ENCODE results near the gene PCP2.
"Not testable (repeated sequence)": the region's sequence is repeated elsewhere in the genome, so short reads cannot be mapped to it uniquely, and the experiment has no call there.

The PCP2 gene

DNA sequence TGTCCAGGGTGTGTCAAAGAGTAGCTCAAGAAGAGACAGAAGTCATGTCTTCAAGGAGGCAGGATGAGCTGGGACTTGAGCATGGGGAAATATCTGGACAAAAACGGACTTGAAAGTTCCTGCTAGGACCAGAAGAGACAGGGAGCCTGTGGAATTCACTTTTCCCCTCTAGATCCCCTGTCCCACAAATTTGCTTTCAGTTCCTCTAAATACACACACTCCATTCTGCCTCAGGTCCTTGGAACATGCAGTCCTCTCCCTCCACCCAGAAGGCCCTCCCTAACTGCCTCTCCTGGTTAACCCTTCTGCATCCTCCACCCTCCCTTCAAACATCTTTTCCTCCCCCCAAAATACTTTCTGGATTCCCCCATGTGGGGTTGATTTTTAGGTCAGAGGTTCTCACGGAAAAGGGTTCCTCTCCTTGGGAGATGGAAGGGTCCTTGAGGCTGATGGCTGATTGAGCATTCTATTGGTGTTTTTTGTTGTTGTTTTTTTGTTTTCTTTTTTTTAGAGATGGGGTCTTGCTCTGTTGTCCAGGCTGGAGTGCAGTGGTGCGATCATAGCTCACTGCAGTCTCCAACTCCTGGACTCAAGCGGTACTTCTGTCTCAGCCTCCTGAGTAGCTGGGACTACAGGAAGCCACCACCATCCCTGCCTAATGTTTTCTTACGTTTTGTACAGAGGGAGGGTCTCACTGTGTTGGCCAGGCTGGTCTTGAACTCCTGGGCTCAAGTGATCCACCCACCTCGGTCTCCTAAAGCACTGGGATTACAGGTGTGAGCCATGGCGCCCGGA lies 28.4 kb upstream of the PCP2 start:
- no peak for FAIRE-seq

DNA sequence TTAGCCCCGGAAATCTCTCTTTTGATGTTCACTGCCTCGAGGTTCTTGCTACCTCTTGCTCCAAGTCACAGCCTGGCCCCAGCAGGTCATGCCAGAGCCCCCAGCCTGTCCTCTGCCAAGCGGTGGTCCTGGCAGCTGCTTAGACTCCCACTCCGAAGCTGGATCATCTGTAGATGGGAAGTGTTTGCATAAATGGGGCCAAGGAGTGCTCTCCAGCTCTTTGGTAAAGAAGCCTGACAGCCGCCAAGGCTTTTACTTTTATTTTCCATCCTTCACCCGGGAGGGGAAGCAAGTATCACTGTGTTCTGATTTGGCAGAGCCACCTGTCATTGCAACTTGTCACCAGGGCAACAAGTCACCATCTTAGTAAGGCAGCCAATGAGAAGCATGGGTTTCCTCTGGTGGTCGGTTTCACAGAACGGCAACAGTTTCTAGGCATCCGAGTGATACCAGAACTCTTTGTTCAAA lies 24.7 kb upstream of the PCP2 start:
- FAIRE-seq, result no peak

DNA sequence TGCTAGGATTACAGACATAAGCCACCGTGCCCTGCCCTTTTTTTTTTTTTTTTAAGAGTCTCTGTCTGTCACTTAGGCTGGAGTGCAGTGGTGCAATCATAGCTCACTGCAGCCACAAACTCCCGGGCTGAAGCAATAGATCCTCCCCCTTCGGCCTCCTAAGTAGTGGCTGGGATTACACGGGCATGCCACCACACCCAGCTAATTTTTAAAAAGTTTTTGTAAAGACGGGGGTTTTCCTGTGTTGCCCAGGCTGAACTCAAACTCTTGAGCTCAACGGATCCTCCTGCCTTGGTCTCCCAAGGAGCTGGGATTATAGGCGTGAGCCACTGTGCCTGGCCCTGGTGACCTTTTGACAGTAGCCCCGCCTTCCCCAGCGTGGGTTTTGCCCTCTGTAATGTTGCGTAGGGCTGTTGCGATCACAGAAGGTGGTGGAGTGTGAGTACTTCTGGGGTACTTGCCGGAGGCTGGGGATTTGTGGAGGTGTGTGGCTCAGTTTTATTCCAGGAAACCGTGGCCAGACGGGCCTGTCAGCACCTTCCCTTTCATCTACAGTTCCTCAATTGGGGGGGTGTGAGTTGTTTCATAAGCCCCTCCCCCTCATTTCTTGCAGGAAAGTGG lies 23.7 kb upstream of the PCP2 start:
- FAIRE-seq, result no peak

DNA sequence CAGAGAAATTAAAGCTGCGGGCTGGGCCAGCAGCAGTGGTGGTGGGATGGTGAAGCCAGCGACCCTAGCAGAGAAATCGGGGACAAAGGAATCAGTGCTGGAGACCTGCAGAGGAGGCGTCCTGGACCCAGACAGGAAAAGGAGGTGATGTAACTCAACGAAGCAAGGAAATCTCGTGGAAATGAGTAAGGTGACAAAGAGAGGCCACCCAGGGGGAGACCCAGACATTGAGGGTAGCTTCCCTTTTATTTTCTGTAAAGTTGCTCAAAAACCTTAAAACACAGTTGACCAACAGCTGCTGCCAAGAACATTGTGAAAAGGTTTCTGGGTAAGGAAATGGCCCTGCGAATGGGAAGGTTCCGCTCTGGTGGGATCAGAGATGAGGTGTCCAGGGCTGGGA lies 22.1 kb upstream of the PCP2 start:
- FAIRE-seq, result no peak

DNA sequence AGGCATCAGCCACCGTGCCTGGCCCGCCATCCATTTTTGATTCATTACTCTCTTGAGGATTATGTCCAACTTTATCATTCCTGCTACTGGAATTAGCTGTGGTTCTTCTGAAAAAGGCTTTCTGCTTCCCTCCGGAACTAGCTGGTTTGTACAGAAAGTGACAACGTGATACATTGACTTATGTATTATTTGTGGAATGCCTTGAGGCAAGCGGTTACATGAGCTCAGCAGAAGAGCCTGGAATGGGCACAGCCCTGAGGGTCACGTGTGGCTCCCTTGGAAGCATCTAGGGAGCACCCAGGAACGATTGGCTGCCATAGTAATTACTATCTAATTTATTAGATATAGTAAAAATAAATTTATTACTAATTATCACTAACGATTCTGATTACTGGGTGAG lies 20.9 kb upstream of the PCP2 start:
- FAIRE-seq, result no peak

DNA sequence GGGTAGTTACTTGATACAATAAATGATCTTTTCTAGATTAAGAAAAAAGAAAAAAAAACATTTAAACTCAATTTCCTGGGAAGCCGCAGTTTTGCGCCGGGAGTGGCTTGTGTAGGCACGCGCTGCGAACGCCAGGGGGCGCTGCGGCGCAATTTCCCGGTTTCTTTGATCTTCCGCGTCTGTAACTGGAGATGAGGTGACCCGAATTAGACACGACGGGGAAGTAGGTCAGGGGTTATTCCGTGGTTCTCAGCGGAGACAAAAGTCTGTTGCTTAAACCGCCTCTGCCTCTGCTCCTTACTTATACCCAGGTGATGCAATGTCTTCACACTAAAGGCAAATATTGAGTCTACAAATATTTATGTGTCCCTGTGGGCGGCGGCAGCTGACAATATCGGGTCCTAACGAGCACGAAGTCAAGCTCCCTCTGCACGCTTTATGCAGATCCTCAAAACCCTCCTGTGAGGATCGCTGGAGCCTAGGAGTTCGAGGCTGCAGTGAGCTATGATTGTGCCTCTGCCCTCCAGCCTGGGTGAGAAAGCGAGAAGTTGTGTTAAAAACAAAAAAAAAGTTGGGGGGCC lies 18.6 kb upstream of the PCP2 start:
- FAIRE-seq, result no peak

DNA sequence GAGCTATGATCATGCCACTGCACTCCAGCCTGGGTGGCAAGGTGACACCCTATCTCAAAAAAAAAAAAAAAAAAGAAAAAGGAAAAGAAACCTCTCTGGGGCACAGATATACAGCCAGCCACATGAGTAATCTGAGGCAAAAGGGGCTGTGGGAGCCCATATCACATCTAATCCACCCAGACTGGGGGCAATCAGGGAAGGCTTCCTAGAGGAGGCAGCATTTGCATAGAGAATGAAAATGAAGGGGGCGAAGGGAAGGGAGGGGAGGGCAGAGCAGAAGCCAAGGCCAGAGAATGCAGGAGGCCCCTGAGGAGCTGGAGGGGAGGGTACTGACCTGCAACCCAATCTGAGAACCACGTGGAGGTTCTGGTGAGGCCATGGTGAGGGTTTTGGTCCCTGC lies 16.6 kb upstream of the PCP2 start:
- FAIRE-seq, result no peak

DNA sequence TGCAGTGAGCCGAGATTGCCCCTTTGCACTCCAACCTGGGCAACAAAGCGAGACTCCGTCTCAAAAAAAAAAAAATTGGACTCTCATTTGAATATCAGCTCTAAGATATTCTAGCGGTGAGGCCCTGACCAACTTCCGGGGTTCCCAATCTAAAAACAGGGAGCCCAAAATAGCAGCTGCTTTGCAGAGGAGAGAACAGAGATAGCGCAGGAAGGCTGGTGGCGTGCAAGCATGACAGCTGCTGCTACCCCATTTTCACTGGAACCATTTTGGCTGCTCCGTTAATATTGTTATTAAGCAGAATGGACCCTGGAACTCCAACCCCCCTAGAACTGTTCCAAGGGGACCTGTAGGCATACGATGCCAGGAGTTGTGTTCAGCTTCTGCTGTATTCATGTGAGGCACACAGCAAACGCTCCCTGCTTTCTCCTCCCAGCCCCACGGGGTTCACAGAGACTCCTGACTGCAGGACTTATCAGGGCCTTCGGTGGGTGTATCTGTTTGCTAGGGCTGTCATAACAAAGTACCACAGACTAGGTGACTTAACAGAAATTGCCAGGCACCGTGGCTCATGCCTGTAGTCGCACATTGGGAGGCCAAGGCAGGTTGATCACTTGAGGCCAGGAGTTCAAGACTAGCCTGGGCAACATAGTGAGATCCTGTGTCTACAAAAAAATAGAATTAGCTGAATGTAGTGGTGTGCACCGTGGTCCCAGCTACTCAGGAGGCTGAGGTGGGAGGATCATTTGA lies 14.9 kb upstream of the PCP2 start:
- no peak for FAIRE-seq

DNA sequence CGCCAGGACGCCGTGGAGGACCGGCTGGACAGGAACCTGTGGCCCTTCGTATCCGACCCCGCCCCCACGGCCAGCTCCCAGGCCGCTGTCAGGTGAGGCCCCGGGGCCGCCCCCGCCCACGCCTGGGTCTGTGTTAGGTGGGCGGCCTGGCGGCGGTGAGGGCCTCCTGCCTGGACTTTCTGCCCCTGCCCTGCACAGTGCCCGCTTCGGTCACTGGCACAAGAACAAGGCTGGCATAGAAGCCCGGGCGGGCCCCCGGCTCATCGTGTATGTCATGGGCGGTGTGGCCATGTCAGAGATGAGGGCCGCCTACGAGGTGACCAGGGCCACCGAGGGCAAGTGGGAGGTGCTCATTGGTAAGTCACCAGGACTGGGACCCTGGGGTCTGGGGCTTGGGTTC lies 13.6 kb upstream of the PCP2 start:
- FAIRE-seq, result no peak

DNA sequence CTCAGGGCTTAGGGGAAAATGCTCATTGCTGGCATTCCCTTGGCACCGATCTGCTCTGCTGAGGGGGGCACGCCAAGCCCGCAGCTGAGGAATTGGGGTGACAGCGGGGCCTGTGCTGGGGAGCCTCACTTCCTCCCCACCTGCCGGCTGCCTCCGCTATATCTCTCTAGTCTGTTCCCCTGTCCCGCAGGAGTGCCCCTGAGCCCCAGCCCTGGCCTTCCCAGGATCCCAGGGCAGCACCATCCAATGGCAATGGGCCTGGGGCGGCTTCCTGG lies 12.8 kb upstream of the PCP2 start:
- FAIRE-seq, result no peak

DNA sequence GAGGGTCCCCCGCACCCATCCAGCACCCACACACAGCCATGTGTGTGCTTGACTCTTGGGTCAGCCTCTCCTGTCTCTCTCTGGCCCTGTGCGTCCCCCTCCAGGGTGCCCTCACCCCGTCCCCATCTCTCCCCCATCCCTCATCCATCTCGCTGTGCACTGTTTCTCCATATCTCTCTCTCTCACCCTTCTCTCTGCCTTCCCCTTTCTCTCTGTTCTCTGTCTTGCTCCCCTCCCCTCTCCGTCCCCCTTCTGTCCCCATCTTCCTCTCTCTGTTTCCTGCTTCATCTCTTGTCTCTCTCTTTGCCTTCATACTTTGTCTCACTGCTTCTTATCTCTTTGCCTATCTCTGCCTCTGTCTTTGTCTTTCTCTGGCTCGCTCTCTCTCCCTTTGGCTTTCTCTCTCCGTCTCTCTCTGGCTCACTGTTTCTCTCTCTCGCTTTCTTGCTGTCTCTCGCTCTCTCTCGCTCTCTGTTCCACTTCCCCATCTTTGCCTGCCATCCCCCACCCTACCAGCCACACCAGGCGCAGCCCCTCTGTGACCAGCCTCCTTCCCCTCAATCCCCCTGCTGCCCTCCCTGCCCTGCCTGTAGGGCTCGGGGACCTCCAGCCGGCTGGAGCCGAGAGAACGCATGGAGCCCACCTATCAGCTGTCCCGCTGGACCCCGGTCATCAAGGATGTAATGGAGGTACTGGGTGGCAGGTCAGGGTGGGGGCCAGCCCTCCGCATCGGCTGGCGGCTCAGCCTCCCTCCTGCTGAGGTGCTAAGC lies 12.3 kb upstream of the PCP2 start:
- FAIRE-seq, result no peak

DNA sequence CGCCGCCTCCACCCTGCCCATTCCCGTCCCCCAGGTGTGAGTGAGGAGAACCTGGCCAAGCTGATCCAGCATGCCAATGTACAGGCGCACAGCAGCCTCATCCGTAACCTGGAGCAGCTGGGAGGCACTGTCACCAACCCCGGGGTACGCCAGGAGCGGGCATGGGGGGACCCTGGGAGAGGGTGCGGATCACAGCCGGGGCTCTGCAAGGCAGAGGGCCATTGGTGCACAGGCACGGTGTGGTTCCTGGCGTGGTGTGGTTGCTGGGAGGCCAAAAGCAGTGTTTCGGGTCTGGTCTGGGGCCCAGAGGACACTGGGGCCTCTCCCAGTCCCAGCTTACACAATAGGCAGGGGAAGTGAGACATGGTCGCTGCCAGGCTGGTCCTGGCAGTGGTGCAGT lies 11.6 kb upstream of the PCP2 start:
- no peak for FAIRE-seq

DNA sequence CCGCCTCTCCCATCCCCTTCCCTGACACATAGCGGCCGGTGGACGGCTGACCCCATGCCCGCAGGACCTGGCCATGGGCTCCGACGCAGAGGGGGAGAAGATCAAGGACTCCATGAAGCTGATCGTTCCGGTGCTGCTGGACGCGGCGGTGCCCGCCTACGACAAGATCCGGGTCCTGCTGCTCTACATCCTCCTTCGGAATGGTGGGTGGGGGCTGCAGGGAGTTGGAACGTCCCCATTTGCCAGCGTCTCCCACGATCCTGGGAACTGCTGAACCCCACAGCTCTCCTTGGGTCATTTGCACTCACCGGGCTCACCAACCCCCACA lies 11.0 kb upstream of the PCP2 start:
- FAIRE-seq, result no peak

DNA sequence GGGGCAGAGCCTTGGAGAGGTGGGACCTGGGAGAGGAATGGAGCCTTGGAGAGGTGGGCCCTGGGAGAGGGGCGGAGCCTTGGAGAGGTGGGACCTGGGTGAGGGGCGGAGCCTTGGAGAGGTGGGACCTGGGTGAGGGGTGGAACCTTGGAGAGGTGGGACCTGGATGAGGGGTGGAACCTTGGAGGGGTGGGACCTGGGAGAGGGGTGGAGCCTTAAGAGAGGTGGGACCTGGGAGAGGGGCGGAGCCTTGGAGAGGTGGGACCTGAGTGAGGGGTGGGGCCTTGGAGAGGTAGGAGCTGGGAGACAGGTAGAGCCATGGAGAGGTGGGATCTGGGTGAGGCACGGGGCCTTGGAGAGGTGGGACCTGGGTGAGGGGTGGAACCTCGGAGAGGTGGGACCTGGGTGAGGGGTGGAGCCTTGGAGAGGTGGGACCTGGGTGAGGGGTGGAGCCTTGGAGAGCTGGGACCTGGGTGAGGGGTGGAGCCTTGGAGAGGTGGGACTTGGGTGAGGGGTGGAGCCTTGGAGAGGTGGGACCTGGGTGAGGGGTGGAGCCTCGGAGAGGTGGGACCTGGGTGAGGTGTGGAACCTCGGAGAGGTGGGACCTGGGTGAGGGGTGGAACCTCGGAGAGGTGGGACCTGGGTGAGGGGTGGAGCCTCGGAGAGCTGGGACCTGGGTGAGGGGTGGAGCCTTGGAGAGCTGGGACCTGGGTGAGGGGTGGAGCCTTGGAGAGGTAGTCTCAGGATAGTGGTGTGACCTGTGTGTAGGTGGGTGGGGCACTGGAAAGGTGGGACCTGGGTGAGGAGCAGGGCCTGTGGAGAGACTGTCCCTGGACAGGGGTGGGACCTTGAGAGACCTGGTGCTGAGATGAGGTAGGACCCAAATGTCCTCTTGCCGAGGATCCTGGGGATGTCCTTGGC lies 10.4 kb upstream of the PCP2 start:
- not testable (repeated sequence) for FAIRE-seq

DNA sequence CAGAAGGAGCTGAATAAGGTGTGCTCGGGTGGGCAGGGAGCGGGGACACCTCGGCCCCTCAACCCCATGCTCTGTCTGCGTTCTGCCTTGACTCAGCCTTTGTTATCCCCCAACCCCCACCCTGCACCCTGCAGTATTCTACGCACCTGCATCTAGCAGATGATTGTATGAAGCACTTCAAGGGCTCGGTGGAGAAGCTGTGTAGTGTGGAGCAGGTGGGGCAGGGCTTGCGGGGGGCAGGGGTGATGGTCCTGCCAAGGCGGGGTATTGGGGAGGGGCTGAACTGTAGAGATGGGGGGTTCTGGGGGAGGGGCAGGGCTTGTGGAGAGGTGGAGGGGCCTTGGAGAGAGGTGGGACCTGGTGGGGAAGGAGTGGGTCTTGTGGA lies 9.5 kb upstream of the PCP2 start:
- FAIRE-seq, result no peak

DNA sequence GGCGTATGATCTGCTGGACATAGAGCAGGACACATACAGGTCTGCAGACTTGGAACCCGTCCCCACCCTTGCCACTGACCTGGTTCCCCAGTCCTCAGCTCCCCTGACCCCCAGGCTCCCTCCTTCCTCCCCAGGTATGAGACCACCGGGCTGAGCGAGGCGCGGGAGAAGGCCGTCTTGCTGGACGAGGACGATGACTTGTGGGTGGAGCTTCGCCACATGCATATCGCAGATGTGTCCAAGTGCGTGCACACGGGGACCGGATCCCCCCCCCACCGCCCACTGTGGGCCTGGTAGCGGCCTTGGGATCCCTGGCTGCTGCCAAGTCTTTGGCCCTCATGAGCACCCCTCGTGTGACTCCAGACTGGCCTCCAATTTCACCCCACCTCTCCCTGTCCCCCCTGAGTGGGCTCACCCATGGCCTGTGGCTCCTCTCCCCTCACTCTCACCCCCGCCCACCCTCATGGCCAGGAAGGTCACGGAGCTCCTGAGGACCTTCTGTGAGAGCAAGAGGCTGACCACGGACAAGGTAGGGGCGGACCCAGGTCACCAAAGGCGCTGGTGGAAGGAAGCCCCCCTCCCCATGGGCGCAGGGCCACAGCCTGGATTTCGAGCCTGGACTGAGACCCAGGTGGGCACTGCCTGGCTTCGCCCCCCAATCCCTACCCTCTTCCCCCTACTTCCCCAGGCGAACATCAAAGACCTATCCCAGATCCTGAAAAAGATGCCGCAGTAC lies 8.9 kb upstream of the PCP2 start:
- FAIRE-seq, result no peak

DNA sequence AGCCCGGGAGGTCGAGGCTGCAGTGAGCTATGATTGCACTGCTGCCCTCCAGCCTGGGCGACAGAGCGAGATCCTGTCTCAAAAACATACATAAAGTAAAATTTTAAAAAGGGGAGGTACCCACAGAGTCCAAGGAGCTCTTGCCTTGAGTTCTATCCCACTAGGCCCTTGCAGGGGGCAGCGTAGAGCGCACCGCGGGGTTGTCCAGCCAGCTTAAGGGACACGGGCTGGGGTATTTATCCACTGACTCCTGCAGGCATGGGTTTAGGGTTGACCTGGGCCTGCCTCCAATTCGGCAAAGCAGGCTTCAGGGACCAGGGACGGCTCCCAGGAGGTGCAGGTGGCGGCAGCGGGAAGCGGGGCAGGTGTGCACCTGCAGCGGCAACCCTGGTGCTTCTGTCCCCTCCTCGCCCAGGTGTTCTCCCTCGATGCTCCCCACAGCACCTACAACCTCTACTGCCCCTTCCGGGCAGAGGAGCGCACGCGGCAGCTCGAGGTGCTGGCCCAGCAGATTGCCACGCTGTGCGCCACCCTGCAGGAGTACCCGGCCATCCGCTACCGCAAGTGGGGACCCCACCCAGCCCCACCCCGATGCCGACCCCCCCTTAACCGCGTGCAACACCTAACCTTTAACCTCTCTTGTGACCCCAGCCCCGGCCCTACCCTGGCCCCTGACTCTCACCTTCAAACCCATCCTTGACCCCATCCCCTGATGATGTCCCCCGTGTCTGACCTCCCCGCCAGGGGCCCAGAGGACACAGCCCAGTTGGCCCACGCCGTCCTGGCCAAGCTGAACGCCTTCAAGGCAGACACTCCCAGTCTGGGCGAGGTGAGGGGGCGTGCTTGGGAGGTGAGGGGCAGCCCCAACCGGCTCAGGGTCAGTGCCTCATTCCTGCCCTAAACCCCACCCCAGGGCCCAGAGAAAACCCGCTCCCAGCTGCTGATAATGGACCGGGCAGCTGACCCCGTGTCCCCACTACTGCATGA lies 8.1 kb upstream of the PCP2 start:
- FAIRE-seq, result no peak

DNA sequence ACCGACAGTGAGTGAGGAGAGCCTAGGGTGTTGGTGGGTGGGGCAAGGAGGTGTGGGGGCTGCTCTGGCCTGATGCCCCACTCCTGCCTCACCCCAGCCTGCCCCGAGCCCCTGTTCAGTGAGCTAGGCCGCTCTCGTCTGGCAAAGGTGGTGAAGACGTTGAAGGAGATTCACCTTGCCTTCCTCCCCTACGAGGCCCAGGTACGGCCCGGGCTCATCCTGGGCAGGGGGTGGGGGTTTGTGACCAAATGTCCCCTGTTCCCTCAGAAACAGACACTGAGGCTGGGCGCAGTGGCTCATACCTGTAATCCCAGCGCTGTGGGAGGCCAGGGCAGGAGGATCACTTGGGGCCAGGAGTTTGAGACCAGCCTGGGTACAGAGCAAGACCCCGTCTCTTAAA lies 7.3 kb upstream of the PCP2 start:
- no peak for FAIRE-seq

DNA sequence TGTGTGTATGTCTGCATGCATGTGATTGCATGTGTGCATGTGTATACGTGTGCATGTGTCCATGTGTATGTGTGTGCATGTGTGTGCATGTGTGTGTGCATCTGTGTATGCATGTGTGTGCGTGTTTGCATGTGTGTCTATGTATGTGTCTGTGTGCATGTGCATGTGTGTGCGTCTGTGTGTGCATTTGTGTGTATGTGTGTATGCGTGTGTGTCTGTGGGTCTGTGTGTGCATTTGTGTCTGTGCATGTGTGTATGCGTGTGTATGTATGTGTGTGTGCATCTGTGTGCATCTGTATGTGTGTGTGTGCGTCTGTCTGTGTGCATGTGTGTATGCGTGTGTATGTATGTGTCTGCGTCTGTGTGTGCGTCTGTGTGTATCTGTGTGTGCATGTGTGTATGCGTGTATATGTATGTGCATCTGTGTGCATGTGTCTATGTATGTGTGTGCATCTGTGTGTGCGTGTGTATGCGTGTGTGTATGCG lies 6.4 kb upstream of the PCP2 start:
- FAIRE-seq, result no peak
